HFF-Myc (cell line): Measurements from ENCODE around the gene GRHL3.

ENCODE experiments used
- DNase-seq: peaks from one replicate; pipeline ENCODE4 v3.0.0-alpha.2; 2011; ENCODE audit warnings: low read depth; ENCODE audit errors: extremely low read depth
- H3K4me3 ChIP-seq: replicated peaks from 2 replicates; pipeline ENCODE4 v1.5.1; 2011; ENCODE audit warnings: low read depth, mild to moderate bottlenecking, control low read depth, low read length
- CTCF ChIP-seq: IDR thresholded peaks from 2 replicates; pipeline ENCODE4 v1.5.1; 2012; ENCODE audit warnings: mild to moderate bottlenecking, low read depth, low read length, control low read depth; ENCODE audit errors: missing control alignments

GRHL3 gene

GRCh38 chr1:24374891-24375786 is 56.0 kb downstream of the GRHL3 start:
- DNase-seq, result no peak
- no peak overlapping the region for H3K4me3 ChIP-seq
- TF ChIP-seq CTCF, result no peak

- H3K4me3 ChIP-seq, result no peak overlapping the region
- DNase-seq, result no peak
- TF ChIP-seq CTCF, result no peak
Observed at GRCh38 chr1:24379733-24380315, 60.7 kb downstream of the GRHL3 start.

GRCh38 chr1:24380508-24380907 is 61.4 kb downstream of the GRHL3 start:
- no peak for DNase-seq
- H3K4me3 ChIP-seq, result no peak overlapping the region
- TF ChIP-seq CTCF, result no peak

- TF ChIP-seq CTCF, result no peak
- no peak for DNase-seq
- H3K4me3 ChIP-seq, result no peak overlapping the region
Observed at GRCh38 chr1:24381256-24381655, 62.1 kb downstream of the GRHL3 start.

GRCh38 chr1:24382165-24382577 is 63.0 kb downstream of the GRHL3 start:
- no peak overlapping the region for H3K4me3 ChIP-seq
- no peak for TF ChIP-seq CTCF
- DNase-seq, result no peak

- H3K4me3 ChIP-seq, result no peak overlapping the region
- no peak for TF ChIP-seq CTCF
- no peak for DNase-seq
Observed at GRCh38 chr1:24383381-24383940, 64.3 kb downstream of the GRHL3 start.
